PC-3 (cell line): ENCODE data around the gene PRDM1.

ENCODE experiments used
- EZH2 ChIP-seq: fragments of 300-600 bp; sonication (generic); IDR thresholded peaks from one replicate; pipeline ENCODE4 v1.6.1; 2017; ENCODE audit warnings: antibody characterized with exemption, mild to moderate bottlenecking, low read length; ENCODE audit not compliant: unreplicated experiment
- TF ChIP-seq, protein P1 (sequence below): fragments of 300-600 bp; sonication (generic); conservative IDR thresholded peaks from 2 replicates; pipeline ENCODE4 v1.5.1; 2017; ENCODE audit warnings: antibody characterized with exemption, low read depth, mild to moderate bottlenecking, low read length

GRCh38 chr6:106070636-106071035 lies 15.5 kb upstream of the PRDM1 start:
- TF ChIP-seq, protein P1, sequence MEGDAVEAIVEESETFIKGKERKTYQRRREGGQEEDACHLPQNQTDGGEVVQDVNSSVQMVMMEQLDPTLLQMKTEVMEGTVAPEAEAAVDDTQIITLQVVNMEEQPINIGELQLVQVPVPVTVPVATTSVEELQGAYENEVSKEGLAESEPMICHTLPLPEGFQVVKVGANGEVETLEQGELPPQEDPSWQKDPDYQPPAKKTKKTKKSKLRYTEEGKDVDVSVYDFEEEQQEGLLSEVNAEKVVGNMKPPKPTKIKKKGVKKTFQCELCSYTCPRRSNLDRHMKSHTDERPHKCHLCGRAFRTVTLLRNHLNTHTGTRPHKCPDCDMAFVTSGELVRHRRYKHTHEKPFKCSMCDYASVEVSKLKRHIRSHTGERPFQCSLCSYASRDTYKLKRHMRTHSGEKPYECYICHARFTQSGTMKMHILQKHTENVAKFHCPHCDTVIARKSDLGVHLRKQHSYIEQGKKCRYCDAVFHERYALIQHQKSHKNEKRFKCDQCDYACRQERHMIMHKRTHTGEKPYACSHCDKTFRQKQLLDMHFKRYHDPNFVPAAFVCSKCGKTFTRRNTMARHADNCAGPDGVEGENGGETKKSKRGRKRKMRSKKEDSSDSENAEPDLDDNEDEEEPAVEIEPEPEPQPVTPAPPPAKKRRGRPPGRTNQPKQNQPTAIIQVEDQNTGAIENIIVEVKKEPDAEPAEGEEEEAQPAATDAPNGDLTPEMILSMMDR = no peak
- TF ChIP-seq EZH2 = no peak
